ENCODE measurements around the gene GDE1.

GRCh38 chr16:19486051-19486450 is 35.8 kb downstream of the GDE1 start:
- TF ChIP-seq CTCF (conservative IDR thresholded peaks at IDR 0.05 in 1 of 2, IDR thresholded peaks at IDR 0.05 in 1 of 2; ENCODE audit: low read depth in 1 of 2, low read length in 2 of 2), result no peak
- no peak for TF ChIP-seq EZH2 (IDR thresholded peaks at IDR 0.05; ENCODE audit: low read length, missing control alignments)

Measured in fibroblast of lung (primary cell).